Natural killer cell (primary cell): ENCODE results near the gene ATOH8. TPM values are rescaled to one million over a fixed set of nuclear protein-coding genes. Genes with fewer than 3 reads are reported as not detected.

Source experiments
- ATAC-seq, 3 donors: fragments of 150-1000 bp in 2 of 3; fragments of 200-7000 bp in 1 of 3; cut with Tn5 transposase; 1 replicate in 1 of 3; 2 replicates in 2 of 3; pipeline ENCODE4 v1.10.0; 2021; ENCODE audit warnings: mild to moderate bottlenecking in 2 of 3, moderate library complexity in 2 of 3
- DNase-seq, 2 donors: peaks; one replicate each; pipeline versions ENCODE4 v3.0.0 to v3.0.0-alpha.2; 2013 to 2021; ENCODE audit warnings: mixed read lengths in 1 of 2
- H3K27ac ChIP-seq: one replicate; pipeline ENCODE4 v1.5.1; 2013; ENCODE audit warnings: mild to moderate bottlenecking, low read length
- H3K27me3 ChIP-seq: one replicate; pipeline ENCODE4 v1.6.1; 2013; ENCODE audit warnings: low read length; ENCODE audit not compliant: control insufficient read depth, insufficient read depth
- H3K36me3 ChIP-seq: one replicate; pipeline ENCODE4 v1.6.1; 2013; ENCODE audit warnings: low read length; ENCODE audit not compliant: control insufficient read depth, insufficient read depth
- H3K4me1 ChIP-seq: one replicate; pipeline ENCODE4 v1.6.1; 2013; ENCODE audit warnings: low read length; ENCODE audit not compliant: control insufficient read depth, insufficient read depth
- H3K4me3 ChIP-seq: one replicate; pipeline ENCODE4 v1.5.1; 2013; ENCODE audit warnings: low read length
- H3K9me3 ChIP-seq: one replicate; pipeline ENCODE4 v1.6.1; 2013; ENCODE audit warnings: low read length; ENCODE audit not compliant: control insufficient read depth, insufficient read depth
- H3K27ac Mint-ChIP-seq, 2 donors: one replicate each; pipeline ENCODE4 v1.8.0; 2022; ENCODE audit warnings: mild to moderate bottlenecking in 2 of 2, mixed read lengths in 2 of 2, moderate library complexity in 1 of 2
- H3K27me3 Mint-ChIP-seq, 2 donors: one replicate each; pipeline ENCODE4 v1.8.0; 2022; ENCODE audit warnings: low read depth in 2 of 2, mixed read lengths in 2 of 2
- H3K36me3 Mint-ChIP-seq: one replicate; pipeline ENCODE4 v1.8.0; 2022; ENCODE audit warnings: mixed read lengths
- H3K4me1 Mint-ChIP-seq, 2 donors: one replicate each; pipeline ENCODE4 v1.8.0; 2022; ENCODE audit warnings: mixed read lengths in 2 of 2
- H3K4me3 Mint-ChIP-seq: one replicate; pipeline ENCODE4 v1.8.0; 2022; ENCODE audit warnings: mild to moderate bottlenecking, moderate library complexity, mixed read lengths
- H3K9me3 Mint-ChIP-seq, 2 donors: one replicate each; pipeline ENCODE4 v1.8.0; 2022; ENCODE audit warnings: mixed read lengths in 2 of 2
- WGBS: methylation state at CpG from one replicate; pipeline ENCODE4 v1.1.7; 2013; ENCODE audit warnings: missing lambda C conversion rate; ENCODE audit not compliant: insufficient coverage; 5-methylcytosine and 5-hydroxymethylcytosine counted together
- intact Hi-C: fragments of 100-400 bp; cut with micrococcal nuclease; formaldehyde crosslinking; loops from one replicate; pipeline ENCODE4 v1.14.2; 2022
- total RNA-seq, 4 donors: library from RNA; stranded (reverse); fragments of 120-200 nt in 1 of 4; gene quantifications; one replicate each; pipeline versions ENCODE4 v1.2.3 to v1.2.4, GENCODE V29; 2013 to 2022
- TF ChIP-seq, protein P1 (sequence below): fragments of 200-600 bp; IDR thresholded peaks from one replicate; pipeline ENCODE4 v1.8.0; 2022; ENCODE audit warnings: antibody characterized with exemption

The ATOH8 gene
- total RNA-seq, 3 donors from 2014 or later (not counting 1 experiment from before 2014, with no cell fraction given): 0.23 TPM; not detected in 2

DNA sequence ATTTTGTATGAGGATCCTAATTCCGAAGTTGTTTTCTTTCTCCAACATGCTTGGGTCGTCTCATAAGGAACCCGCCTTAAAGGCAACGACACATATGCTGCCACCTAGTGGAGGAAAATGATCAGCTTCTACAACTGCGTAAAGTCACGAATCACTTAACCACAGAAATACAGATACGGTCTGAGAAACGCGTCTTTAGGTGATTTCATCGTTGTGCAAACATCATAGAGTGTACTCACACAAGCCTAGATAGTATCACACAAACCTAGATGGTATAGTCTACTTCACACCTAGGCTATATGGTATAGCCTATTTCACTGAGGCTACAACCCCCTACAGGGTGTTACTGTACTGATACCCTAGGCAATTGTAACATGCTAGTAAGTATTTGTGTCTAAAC, 46.5 kb upstream of the ATOH8 start:
- H3K4me1 ChIP-seq: peaks cover 65% of the 10 kb centered on the region
- 2% methylated on average over 10 of the region's 10 CpGs for whole genome bisulfite sequencing
- TF ChIP-seq, protein P1, sequence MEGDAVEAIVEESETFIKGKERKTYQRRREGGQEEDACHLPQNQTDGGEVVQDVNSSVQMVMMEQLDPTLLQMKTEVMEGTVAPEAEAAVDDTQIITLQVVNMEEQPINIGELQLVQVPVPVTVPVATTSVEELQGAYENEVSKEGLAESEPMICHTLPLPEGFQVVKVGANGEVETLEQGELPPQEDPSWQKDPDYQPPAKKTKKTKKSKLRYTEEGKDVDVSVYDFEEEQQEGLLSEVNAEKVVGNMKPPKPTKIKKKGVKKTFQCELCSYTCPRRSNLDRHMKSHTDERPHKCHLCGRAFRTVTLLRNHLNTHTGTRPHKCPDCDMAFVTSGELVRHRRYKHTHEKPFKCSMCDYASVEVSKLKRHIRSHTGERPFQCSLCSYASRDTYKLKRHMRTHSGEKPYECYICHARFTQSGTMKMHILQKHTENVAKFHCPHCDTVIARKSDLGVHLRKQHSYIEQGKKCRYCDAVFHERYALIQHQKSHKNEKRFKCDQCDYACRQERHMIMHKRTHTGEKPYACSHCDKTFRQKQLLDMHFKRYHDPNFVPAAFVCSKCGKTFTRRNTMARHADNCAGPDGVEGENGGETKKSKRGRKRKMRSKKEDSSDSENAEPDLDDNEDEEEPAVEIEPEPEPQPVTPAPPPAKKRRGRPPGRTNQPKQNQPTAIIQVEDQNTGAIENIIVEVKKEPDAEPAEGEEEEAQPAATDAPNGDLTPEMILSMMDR: peak; percentile 75
- no peaks in the 10 kb centered on the region for H3K27me3 Mint-ChIP-seq
- H3K36me3 ChIP-seq: no peaks in the 10 kb centered on the region
- H3K4me1 Mint-ChIP-seq: peaks cover 51 to 52% of the 10 kb centered on the region in 2 donors
- peak overlapping the region; percentile 87 for H3K4me3 Mint-ChIP-seq
- H3K9me3 Mint-ChIP-seq: no peaks in the 10 kb centered on the region
- H3K27me3 ChIP-seq: no peaks in the 10 kb centered on the region
- peak; percentile 58 to 86 (median 66) for ATAC-seq
- H3K4me3 ChIP-seq: no peak overlapping the region
- no peaks in the 10 kb centered on the region for H3K9me3 ChIP-seq
- peak in 1 of 2 donors; percentile 89 for DNase-seq
- peak overlapping the region; percentile 97 for H3K27ac ChIP-seq
- no peaks in the 10 kb centered on the region for H3K36me3 Mint-ChIP-seq
- intact Hi-C loops: loop anchor here (1.0 to 5.0 kb wide), 3 partner anchors 28 to 375 kb away; no protein-coding TSS in a partner anchor
- peak overlapping the region; percentile 93 to 96 for H3K27ac Mint-ChIP-seq

DNA sequence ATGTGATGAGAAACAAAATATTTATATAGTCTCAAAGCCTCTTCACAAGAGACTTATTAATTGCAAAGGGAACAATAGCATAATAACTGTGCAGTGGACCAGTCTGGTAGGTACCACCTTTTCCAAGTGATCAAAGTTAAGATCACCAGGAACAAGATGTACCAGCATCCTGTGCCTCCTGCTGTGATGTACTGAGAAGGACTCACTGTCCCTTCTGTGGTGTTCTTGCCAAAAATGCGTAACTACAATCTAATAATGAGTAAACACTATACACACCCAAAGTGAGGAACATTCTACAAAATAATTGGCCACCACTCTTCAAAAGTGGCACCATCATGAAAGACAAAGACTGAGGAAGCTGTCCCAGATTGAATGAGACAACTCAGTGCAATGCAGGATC, 45.1 kb upstream of the ATOH8 start:
- 90% methylated on average over 1 of the region's 1 CpG for WGBS
- H3K4me1 ChIP-seq: peaks cover 55% of the 10 kb centered on the region
- Mint-ChIP-seq H3K9me3 (no peaks in the 10 kb centered on the region), H3K4me1 (peaks cover 38 to 39% of the 10 kb centered on the region in 2 donors), H3K27ac (no peak overlapping the region), H3K27me3 (no peaks in the 10 kb centered on the region), H3K36me3 (no peaks in the 10 kb centered on the region), H3K4me3 (no peak overlapping the region)
- intact Hi-C loops: loop anchor here (5.0 kb wide), 1 partner anchor 374 kb away; no protein-coding TSS in a partner anchor
- no peaks in the 10 kb centered on the region for H3K27me3 ChIP-seq
- TF ChIP-seq, protein P1: no peak
- H3K4me3 ChIP-seq: no peak overlapping the region
- no peak for ATAC-seq
- no peak overlapping the region for H3K27ac ChIP-seq
- no peak for DNase-seq
- H3K9me3 ChIP-seq: no peaks in the 10 kb centered on the region
- no peaks in the 10 kb centered on the region for H3K36me3 ChIP-seq

DNA sequence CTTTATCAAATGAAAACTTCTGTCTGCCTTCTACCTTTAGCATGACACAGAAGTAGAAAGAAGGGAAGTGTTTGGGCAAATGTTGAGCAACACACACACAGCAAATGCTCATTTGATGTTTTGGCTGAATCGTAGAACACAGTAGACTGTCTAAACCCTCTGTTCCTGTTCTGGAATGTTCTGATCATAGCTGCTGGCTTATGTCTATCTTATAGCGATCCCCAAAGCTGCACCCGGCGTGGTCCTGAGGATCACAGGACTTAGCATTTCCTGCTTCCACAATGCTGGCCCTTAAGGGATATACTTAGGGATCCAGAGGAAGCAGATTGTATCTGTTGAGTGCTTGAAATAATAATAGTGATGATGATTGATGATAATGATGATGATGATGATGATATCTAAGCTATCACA, 44.4 kb upstream of the ATOH8 start:
- Mint-ChIP-seq H3K36me3 (no peaks in the 10 kb centered on the region), H3K27me3 (no peaks in the 10 kb centered on the region), H3K27ac (no peak overlapping the region), H3K9me3 (no peaks in the 10 kb centered on the region), H3K4me1 (peaks cover 30 to 37% of the 10 kb centered on the region in 2 donors), H3K4me3 (no peak overlapping the region)
- Histone ChIP-seq H3K9me3 (no peaks in the 10 kb centered on the region), H3K27me3 (no peaks in the 10 kb centered on the region), H3K4me3 (no peak overlapping the region), H3K4me1 (peaks cover 48% of the 10 kb centered on the region), H3K36me3 (no peaks in the 10 kb centered on the region), H3K27ac (no peak overlapping the region)
- DNase-seq (no peak), ATAC-seq (no peak)
- WGBS: 56% methylated on average over 4 of the region's 4 CpGs
- intact Hi-C loops: loop anchor here (5.0 kb wide), 1 partner anchor 373 kb away; no protein-coding TSS in a partner anchor
- TF ChIP-seq, protein P1: no peak
